NCI-H748 (cell line): ENCODE results near the gene COQ10B.

Experiments
- DNase-seq: peaks from one replicate; lab custom pipeline; 2025; ENCODE audit not compliant: unreplicated experiment; lab: John Stamatoyannopoulos, UW

Gene COQ10B

GRCh38 chr2:197499594-197500502 lies 46.5 kb downstream of the COQ10B start, which contains the start of the genes HSPD1 and HSPE1:
HSPD1 (minus strand) TSS chr2:197499840; CDS start chr2:197498848, 992 bp downstream.
HSPE1 (plus strand) TSS chr2:197500379; CDS start chr2:197500437, 58 bp downstream.
- DNase-seq, result peak; percentile 100

- DNase-seq, result peak; percentile 83
These were observed 47.3 kb downstream of the COQ10B start for GRCh38 chr2:197500503-197501131.

DNA sequence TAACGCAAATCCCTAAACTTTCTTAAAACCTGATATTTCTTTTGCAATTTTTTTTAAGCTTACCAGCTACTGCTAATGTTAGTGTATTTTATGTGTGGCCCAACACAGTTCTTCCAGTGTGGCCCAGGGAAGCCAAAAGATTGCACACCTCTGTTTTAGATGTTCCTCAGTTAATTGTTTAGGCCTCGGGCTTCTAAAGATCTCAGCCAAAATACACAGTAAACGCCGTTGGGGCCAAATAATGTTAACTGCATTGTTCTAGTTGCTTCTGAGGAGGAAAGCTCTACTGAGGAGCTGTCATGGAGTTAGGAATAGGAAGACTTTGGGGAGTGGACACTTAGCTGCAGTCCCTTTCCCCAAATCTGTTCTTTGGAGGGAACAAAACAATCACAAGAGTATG lies 48.8 kb downstream of the COQ10B start:
- no peak for DNase-seq

DNA sequence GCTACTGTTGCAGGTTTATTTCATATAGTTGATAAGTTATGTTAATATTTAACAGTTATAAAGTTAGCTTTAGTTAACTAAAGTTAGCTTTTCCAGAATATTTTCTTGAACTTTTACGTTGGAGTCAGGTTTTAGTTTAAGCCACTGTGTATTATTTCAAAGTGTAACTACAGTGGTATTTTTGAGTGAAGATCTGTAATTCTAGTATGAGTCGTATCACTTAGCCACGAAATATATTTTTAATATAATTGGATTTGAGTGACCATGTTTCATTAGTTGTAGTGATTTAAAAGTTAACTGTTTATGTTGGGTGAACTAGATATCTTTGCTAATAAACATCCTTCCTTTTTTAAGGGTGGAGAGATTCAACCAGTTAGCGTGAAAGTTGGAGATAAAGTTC lies 49.3 kb downstream of the COQ10B start:
- no peak for DNase-seq

GRCh38 chr2:197504000-197504399 lies 50.6 kb downstream of the COQ10B start:
- DNase-seq, result no peak

DNA sequence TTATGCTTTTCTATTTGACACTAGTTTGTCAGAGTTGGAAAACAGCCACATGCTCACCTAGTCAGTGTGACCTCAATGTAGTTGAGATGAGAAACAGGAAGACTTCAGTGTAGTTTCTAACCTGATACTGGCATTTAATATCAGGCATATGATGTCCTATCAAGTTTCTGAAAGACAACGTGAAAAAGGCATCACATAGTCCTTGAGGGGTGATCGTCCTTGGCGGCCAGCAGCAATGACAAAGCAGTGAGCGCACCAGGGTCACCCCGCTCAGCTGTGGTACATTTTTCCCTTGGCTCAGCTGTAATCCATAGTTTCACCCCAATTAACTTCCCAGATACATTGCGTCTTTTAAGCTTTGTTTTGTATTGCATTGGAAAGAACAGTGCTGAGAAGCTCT lies 51.2 kb downstream of the COQ10B start:
- DNase-seq, result no peak

DNA sequence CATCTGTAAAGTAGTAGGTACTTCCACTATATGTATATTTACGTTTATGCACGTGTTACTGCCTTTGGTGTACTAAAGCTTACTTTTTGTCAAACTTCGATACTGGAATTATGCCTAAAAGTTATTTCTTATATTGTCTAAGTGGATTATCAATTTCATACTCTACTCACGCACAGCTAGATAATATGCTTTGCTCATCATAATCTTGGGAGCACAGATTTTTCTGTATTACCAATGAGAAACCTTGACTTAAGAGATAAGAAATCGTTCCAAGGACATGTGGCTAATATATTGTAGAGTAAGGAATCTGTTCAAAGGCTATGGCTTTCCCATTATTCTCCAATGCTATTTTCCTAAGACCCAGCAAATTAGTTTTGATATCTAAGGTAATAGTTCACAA lies 53.3 kb downstream of the COQ10B start:
- DNase-seq, result no peak

- no peak for DNase-seq
These were observed 60.6 kb downstream of the COQ10B start for GRCh38 chr2:197513915-197514314.

DNA sequence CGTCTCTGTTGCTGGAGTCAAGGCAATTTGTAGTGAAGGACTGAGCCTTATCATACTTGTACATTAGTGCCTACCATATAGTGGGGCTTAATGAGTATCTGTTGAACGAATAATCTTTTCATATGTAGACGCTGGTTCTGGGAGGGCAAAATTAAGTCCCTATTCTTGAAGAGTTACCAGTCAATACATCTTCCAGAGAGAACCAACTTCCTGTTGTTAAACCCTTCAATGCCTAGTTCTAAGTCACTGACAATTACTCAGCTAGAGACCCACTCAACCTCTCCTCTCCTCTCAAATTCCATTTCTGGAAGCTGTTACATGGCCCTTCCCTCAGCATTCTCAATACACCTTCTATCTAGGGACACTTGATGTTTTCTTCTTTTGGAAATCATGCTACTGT lies 61.4 kb downstream of the COQ10B start:
- peak; percentile 33 for DNase-seq

GRCh38 chr2:197515315-197515738 lies 62.0 kb downstream of the COQ10B start:
- DNase-seq, result peak; percentile 82

DNA sequence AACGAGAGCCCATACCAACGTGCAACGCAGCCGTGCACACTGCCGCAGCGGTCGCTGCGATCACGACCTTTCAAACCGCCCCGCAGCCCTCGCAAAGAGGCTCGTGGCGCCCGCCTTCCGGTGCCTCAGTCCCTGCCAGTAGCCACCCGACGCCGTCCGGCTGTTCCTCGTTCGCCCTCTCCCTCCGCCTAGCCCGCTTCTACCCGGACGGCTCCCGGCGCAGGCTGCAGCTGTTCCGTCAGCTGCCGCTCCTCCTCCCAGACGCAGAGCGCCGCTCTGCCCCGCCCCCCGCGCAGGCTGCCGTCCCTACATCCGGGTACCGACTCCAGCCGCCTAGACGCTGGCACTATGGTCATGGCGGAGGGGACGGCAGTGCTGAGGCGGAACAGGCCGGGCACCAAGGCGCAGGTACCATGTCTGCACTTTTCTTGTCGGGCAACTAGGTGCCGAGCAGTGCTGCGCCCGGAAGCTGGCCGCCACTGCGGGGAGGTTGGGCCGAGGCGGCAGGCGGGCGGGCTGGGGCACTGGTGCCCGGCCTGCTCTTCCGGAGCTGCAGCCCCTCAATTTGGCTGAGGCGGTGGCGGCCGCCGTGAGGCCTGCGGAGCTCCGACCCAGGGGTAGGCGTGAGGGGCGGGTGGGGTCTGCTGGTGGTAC lies 62.5 kb downstream of the COQ10B start, which contains the start of gene MOB4:
MOB4 (plus strand) TSS at position 328 of the 654 bp plus-strand sequence; CDS start at position 349, 21 bp downstream.
- peak; percentile 98 for DNase-seq

DNA sequence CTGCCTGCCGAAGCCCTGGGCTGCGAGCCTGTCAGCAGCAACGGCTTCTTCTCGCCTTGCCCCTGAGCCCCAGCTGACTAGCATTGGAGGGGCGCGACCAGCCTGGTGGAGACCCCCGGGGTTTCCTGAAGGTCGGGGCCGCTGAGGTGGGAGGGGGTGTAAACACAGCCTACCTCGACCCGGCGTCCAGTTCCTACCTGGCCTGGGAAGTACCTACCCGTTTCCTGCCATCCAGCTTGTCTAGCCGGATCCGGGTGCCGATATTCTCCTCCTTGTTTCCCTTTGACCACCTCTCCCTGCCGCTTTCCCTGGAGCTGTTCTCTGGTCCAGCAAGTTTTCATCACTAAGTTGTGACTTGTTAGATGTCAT lies 63.0 kb downstream of the COQ10B start:
- peak; percentile 78 for DNase-seq

DNA sequence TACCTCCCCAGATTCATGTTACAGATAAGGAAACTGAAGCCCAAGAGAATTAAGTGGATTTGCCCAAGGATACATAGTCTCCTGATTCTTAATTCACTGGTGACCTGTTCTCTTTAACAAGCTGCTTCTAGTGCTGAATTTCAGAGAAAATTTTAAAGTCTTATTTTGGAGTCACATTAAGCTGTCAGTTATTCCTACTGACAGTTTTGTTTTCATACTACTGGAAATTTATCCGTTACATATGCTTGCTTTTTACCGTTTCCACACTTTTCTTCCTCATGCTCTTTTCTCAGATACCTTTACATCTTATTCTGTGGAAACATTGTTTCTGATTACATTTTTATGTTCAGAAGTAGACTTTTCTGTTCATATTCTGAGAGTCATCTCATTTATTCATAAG lies 63.8 kb downstream of the COQ10B start:
- no peak for DNase-seq
